Stimulated activated naive CD4-positive, alpha-beta T cell treated with Interleukin-2 at 50 U/mL for 16 hours (primary cell): ENCODE results near the gene C3AR1.
A peak's percentile ranks its signal among the peaks of the same experiment; 100 is the strongest.
"Not testable (repeated sequence)": the region's sequence is repeated elsewhere in the genome, so short reads cannot be mapped to it uniquely, and the experiment has no call there.

Source experiments
- DNase-seq: peaks from one replicate; lab custom pipeline; 2025; lab: John Stamatoyannopoulos, UW

C3AR1 gene

DNA sequence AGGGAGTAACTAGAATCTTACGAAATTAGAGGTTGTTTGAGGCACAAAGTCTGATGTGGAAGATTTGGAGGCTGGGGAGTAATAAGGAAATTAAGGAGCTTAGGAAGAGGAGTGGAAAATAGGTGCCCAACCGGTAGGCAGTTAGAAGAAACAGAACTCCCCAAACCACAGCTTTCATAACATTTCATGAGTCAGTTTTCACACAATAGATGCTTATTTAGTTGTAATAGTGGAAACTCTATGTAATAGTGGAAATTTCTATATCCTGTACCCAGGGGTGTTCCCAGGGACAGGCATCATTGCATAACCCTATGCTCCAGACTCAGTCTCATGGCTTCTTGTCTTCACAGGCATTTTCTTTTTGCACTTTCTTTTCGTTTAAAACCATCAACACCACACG is 8.3 kb downstream of the C3AR1 start:
- DNase-seq: no peak

GRCh38 chr12:8057306-8057705 is 8.9 kb downstream of the C3AR1 start:
- no peak for DNase-seq

DNA sequence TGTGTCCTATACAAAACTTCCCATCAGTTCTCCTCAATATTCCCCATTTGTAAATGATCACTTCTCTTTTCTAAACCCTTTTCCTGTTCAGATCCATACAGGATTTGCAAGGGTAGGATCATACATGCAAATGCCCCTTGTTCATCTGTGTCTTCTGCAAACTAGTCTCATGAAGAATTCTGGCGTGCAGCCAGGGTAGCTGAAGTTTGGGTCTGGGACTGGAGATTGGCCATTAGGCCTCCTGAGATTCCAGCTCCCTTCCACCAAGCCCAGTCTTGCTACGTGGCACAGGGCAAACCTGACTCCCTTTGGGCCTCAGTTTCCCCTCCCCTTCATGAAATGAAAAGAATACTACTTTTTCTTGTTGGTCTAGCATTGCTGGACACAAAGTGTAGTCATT is 11.3 kb downstream of the C3AR1 start:
- DNase-seq: no peak

- DNase-seq: no peak
Measured at GRCh38 chr12:8052679-8053078, 13.5 kb downstream of the C3AR1 start.

DNA sequence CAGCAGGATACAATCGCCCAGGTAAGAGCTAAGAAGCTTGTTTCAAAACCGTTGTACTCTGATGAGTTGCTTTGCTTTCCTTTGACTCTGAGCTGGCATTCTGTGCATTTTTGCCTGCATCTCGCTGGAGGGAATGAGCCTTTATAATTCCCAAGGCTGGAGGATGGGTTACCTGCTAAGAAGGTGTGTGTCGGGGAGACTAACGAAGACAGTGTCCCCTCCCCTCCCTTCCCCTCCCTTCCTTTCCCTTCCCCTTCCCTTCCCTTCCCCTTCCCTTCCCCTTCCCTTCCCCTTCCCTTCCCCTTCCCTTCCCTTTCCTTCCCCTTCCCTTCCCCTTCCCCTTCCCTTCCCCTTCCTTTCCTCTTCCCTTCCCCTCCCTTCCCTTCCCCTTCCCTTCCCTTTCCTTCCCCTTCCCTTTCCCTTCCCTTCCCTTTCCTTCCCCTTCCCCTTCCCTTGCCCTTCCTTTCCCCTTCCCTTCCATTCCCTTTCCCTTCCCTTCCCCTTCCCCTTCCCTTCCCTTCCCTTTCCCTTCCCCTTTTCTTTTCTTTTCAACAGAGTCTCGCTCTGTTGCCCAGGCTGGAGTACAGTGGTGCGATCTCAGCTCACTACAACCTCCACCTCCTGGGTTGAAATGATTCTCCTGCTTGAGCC is 15.4 kb downstream of the C3AR1 start:
- DNase-seq: no peak

GRCh38 chr12:8048906-8049305 is 17.3 kb downstream of the C3AR1 start:
- no peak for DNase-seq

DNA sequence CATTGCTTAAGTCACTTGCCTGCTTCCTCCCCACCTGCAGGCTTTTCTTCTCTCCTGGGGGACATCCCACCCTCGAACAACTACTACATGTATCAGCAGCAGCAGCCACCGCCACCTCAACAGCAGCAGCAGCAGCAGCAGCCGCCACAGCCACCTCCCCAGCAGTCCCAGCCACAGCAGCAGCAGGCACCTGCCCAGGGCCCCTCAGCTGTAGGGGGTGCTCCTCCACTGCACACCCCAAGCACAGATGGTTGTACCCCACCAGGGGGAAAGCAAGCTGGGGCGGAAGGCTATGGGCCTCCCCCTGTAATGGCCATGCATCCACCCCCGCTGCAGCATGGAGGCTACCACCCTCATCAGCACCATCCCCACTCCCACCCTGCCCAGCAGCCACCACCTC is 18.3 kb downstream of the C3AR1 start:
- DNase-seq: no peak

DNA sequence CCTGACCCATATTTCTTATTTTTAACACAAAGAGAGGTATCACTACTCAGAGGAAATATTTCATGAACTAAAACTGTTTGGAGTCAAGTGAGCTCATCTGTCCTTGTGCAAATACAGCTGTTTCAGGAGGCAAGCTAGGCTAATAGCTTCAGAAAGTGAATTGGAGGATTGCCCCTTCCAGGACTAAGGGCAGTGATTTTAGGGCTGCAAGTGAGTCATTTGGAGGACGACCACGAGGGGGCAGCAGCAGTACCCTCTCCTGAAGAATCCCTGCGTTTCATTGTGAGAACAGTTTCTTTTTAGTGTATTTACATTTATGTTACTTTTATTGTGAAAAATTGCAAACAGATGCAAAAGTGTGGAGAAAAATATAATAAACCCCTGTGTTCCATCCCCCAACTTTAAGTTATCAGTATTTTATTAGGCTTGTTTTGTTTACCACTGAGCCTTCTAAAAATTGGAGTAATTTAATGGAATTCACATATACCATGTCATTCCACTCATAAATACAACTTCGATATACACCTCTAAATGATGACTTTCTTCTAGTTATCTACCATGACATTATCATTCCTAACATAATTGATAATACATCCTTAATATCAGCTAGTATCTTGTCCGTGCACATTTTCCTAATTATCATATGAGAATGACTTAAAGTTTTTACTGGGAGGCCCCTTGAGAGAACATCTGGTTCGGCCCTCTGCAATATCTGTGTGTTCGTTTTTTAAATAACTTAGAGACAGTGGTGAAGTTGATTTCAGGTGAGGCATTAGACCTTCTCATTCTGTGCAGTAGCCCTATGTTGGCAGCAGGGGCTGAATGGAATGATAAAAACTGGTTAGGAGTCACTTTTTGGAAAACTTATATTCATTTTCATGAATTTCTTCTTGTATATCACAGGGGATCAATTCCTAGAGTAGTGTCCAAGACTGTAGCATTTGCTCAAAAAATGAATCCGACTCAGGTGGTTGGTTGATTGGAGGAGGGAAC is 19.9 kb downstream of the C3AR1 start:
- peak; percentile 69 for DNase-seq

GRCh38 chr12:8040791-8041190 is 25.4 kb downstream of the C3AR1 start:
- no peak for DNase-seq

- DNase-seq: peak; percentile 17
Measured at GRCh38 chr12:8038659-8039114, 27.5 kb downstream of the C3AR1 start.

GRCh38 chr12:8037947-8038346 is 28.2 kb downstream of the C3AR1 start:
- no peak for DNase-seq

DNA sequence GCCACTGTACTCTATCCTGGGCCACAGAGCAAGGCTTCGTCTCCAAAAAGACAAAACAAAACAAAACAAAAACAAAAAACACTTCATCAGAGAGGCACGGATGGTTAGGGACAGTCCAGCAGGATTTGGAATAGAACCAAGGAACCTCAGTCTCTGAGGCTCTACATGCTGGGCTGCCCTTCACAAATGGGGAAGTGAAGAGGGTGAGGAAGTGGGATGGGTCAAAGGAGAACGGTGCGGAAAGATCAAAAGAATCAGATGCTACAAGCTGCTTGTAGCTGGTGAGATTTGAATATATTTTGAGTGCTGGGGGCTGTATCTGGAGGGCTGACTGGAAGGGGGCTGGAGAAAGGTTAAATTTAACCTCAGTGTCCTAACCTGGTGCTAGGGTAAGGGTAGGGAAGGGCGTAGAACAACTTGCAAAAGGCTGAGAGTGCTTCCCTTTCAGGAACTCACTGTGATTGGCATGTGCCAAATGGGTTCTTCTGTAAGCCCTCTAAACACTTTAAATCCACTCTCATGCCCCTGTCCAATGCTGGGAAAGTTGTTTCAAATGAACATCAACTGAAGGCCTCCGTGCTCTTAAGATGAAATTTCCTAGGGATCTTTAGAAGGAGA is 29.0 kb downstream of the C3AR1 start:
- DNase-seq: no peak

DNA sequence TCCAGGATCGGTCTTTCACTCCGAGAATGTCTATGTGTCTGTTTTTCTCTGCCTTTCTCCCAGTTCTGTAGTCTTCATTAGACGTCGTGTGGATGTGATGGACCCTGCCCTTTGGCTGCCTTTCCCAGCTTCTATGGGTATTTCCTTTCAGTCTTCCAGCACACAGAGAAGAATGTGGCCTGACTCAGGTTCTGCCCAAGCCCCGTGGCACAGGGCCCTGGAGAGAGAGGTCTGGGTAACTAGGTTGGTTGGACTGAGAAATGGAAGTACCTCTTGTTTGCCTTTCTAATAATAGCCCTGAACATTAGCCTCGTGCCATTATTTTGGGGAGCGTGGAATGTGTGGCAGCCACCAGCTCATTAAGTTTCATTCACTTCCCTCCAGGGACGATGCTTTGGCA is 29.8 kb downstream of the C3AR1 start:
- DNase-seq: no peak

DNA sequence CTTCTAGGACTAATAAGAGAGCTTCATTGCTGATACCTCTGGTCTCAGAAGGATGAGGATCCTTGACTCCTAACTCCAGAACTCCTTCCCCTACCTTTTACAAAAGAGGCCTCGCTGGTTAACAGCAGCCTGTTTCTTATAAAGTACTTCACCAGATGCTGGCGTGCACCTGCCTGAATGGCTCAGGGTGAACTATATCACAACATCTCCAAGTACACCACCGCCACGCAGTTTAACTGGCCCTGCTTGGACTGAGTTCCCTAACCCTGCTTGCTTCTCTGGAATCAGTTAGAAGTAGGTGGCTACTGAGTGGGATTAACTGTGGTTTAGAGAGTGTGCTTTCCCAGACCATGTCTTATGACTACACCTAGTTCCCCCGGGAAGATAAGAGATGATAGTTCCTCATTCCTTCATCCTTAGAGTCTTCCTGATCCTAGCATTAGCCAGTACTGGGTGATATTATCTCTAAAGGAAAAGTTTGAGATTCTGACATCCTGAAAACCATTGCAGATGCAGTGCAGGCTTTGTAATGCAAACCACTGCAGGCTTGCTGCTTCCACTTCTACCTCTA is 30.6 kb downstream of the C3AR1 start:
- DNase-seq: no peak

DNA sequence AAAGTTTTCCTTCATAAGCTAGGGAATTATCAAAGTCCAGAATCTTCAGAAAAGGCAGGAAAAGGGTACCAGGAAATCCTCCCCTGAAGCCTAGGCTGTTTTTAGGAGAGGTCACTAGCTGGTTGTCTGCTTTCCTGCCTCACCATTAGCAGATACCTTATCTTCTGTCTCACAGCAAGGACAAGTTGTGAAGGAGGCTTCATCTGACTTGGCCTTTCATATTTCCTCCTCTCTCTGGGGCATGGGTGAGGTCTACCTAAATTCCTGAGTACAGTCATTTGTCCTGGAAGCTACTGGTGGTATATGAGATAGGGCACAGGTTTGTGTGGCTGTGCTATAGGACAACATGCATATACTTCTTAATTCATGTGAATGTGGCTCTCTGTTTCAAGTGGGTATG is 31.4 kb downstream of the C3AR1 start:
- DNase-seq: no peak

DNA sequence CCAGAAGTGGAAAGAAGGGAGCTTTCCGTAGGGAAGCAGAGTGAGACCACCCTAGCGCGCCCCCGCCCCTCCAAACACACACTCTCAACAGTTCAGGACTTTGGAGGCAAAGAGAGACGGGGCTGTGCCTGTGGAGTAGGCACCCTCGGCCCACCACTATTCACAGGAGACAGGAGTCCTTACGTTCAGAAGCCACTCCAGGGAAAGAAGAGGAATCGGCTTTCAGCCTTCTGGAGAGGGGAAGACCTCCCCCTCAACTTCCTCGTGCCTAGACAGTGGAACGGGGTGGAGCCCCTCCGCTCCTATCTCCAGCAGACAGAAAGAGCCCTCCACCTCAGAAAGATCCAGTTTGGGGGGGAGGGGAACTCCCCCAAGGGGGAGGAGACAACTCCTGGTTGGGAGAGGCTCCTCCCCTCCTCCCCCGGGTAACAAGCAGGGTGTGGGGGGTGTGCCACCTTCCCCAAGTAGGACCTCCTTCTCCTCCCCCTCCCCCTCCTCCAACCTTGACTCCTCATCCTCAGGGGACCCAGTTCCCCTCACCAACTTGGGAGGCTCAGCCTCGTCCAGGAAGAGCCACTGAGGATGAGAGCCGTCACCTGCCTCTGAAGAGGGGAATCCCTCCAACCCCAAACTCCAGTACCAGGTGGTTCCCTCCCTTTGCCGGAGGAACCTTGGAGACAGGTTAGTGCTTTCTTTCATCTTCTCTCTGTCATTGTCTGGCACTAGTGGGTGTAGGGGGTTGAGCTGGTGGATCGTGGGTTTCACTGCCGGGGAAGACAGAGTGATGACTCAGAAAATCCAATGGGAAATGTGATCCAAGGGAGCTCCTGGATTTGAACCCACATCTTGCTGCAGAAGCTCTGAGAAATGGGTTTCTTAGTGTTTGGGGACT is 32.8 kb downstream of the C3AR1 start:
- DNase-seq: peak; percentile 26

- DNase-seq: peak; percentile 80
Measured at GRCh38 chr12:8032242-8033152, 33.7 kb downstream of the C3AR1 start, which contains the start of gene FOXJ2. Gene FOXJ2, plus strand, starts transcription at chr12:8032716. Its CDS starts 7,117 bp downstream, at chr12:8039833.

GRCh38 chr12:8031872-8032241 is 34.3 kb downstream of the C3AR1 start:
- DNase-seq: no peak

DNA sequence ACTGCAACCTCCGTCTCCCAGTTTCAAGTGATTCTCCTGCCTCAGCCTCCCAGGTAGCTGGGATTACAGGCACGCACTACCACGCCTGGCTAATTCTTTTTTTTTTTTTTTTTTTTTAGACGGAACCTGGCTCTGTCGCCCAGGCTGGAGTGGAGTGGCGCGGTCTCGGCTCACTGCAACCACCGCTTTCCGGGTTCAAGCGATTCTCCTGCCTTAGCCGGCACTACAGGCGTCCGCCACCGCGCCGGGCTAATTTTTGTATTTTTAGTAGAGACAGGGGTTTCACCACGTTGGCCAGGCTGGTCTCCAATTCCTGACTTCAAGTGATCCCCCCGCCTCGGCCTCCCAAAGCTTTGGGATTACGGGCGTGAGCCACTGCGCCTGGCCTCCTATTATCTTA is 35.1 kb downstream of the C3AR1 start:
- DNase-seq: not testable (repeated sequence)

DNA sequence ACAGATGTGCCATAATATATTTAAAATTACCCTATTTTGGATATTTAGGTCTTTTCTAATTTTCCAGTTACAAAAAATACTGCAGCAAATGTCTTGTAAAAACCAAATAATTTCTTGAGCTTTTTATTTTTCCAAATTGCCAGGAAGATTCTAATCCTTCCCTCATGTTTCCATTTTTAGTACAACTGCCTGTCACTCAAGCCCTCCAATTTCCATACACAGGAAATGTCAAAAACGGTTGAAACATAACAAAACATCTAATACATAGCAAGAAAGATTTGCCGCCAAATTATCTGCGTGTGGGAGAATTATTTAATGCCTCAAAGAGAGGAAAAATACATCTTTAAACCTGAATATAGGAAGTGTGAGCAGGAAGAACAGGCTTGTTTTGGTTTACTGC is 36.0 kb downstream of the C3AR1 start:
- no peak for DNase-seq
